Fibroblast of lung (primary cell): ENCODE results near the gene GRIK1. TPM values are rescaled to one million over a fixed set of nuclear protein-coding genes. Genes with fewer than 3 reads are reported as not detected.

Experiments
- DNase-seq, 2 donors: peaks; one replicate each; pipeline versions ENCODE4 v3.0.0 to v3.0.0-alpha.2; 2010; ENCODE audit warnings: low read depth in 2 of 2
- H2AFZ ChIP-seq: 2 replicates; pipeline ENCODE4 v1.5.1; 2012; ENCODE audit warnings: low read length, control low read depth, inconsistent platforms
- H3K27ac ChIP-seq: 2 replicates; pipeline ENCODE4 v1.5.1; 2011; ENCODE audit warnings: low read length, control low read depth; ENCODE audit not compliant: insufficient read depth
- H3K27me3 ChIP-seq: 2 replicates; pipeline ENCODE4 v1.5.1; 2011; ENCODE audit warnings: mild to moderate bottlenecking, low read length; ENCODE audit not compliant: control insufficient read depth, insufficient read depth
- H3K36me3 ChIP-seq: 2 replicates; pipeline ENCODE4 v1.5.1; 2011; ENCODE audit warnings: low read length; ENCODE audit not compliant: control insufficient read depth, insufficient read depth
- H3K4me1 ChIP-seq: 2 replicates; pipeline ENCODE4 v1.5.1; 2011; ENCODE audit warnings: low read length; ENCODE audit not compliant: control insufficient read depth, insufficient read depth; ENCODE audit errors: extremely low read depth
- H3K4me2 ChIP-seq: 2 replicates; pipeline ENCODE4 v1.5.1; 2011; ENCODE audit warnings: low read length, control low read depth; ENCODE audit not compliant: insufficient read depth; ENCODE audit errors: extremely low read depth
- H3K4me3 ChIP-seq, 4 experiments: fragments of 200-600 bp in 1 of 4; sonication (generic) in 1 of 4; replicated peaks in 1 of 4; 2 replicates each; pipeline ENCODE4 v1.5.1; 2011 to 2016; ENCODE audit warnings: low read length in 4 of 4, low read depth in 3 of 4, mild to moderate bottlenecking in 3 of 4, control low read depth in 2 of 4, inconsistent platforms in 1 of 4, mixed read lengths in 1 of 4; ENCODE audit not compliant: insufficient read depth in 1 of 4; ENCODE audit errors: control extremely low read depth in 1 of 4
- H3K79me2 ChIP-seq: 2 replicates; pipeline ENCODE4 v1.5.1; 2012; ENCODE audit warnings: mild to moderate bottlenecking, low read length, inconsistent platforms; ENCODE audit not compliant: control insufficient read depth, insufficient read depth
- H3K9ac ChIP-seq: 2 replicates; pipeline ENCODE4 v1.5.1; 2011; ENCODE audit warnings: mild to moderate bottlenecking, low read length, control low read depth; ENCODE audit not compliant: insufficient read depth
- H3K9me3 ChIP-seq: 2 replicates; pipeline ENCODE4 v1.5.1; 2012; ENCODE audit warnings: low read depth, low read length; ENCODE audit not compliant: control insufficient read depth, insufficient read depth
- H4K20me1 ChIP-seq: 2 replicates; pipeline ENCODE4 v1.5.1; 2011; ENCODE audit warnings: low read length; ENCODE audit not compliant: control insufficient read depth, insufficient read depth; ENCODE audit errors: extremely low read depth
- CTCF ChIP-seq, 2 donors: IDR thresholded peaks in 1 of 2; conservative IDR thresholded peaks in 1 of 2; 1 replicate in 1 of 2; 2 replicates in 1 of 2; pipeline ENCODE4 v1.5.1; 2011 to 2012; ENCODE audit warnings: low read length in 2 of 2, control low read depth in 1 of 2, inconsistent platforms in 1 of 2, low read depth in 1 of 2, mild to moderate bottlenecking in 1 of 2
- EZH2 ChIP-seq: IDR thresholded peaks from 2 replicates; pipeline ENCODE4 v1.5.1; 2012; ENCODE audit warnings: low read length, control low read depth, mild to moderate bottlenecking; ENCODE audit errors: missing control alignments
- polyA plus RNA-seq, 2 donors: library from polyadenylated mRNA; depleted of rRNA in 1 of 2; stranded (reverse) in 1 of 2; unstranded in 1 of 2; fragments of >200 nt; gene quantifications; 2 replicates each; pipeline ENCODE4 v1.2.1, GENCODE V29; 2011 to 2012; ENCODE audit warnings: missing spikeins in 1 of 2
- total RNA-seq: library from RNA; depleted of rRNA; stranded (reverse); fragments of >200 nt; gene quantifications from 2 replicates; pipeline ENCODE4 v1.2.1, GENCODE V29; 2014

The GRIK1 gene
- total and polyA plus RNA-seq, 2 donors (not counting 1 experiment from before 2014, with no cell fraction given): not detected

DNA sequence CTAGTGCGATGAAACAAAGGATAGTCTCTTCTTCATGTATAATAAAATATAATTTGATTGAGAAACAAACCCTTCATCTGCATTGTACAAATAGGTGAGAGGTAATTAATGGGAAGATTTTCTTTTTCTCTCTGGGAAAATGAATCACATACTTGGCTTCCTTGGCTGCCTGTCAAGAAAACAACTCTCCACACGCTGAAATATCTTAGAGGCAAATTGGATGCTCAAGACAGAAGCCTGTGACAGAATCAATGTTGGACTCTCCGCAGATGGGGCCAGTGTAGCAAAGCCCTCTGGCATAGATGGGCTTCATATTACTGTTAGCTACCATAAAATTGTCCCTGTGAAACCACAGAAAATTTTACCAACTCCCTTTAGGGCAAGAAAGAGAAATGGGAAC, 186.6 kb downstream of the GRIK1 start:
- no peak overlapping the region for H3K9ac ChIP-seq
- TF ChIP-seq CTCF (conservative IDR thresholded peaks at IDR 0.05 in 1 of 2, IDR thresholded peaks at IDR 0.05 in 1 of 2; ENCODE audit: low read depth in 1 of 2, low read length in 2 of 2): no peak
- no peak for TF ChIP-seq EZH2
- H3K27ac ChIP-seq: no peak overlapping the region
- no peaks in the 10 kb centered on the region for H3K79me2 ChIP-seq
- no peaks in the 10 kb centered on the region for H4K20me1 ChIP-seq
- no peak overlapping the region for H2AFZ ChIP-seq
- H3K9me3 ChIP-seq: no peaks in the 10 kb centered on the region
- H3K36me3 ChIP-seq: no peaks in the 10 kb centered on the region
- H3K4me1 ChIP-seq: no peaks in the 10 kb centered on the region
- DNase-seq: no peak
- no peak overlapping the region for H3K4me3 ChIP-seq
- no peaks in the 10 kb centered on the region for H3K27me3 ChIP-seq
- H3K4me2 ChIP-seq: no peak overlapping the region

- Histone ChIP-seq H2AFZ (no peak overlapping the region), H3K27me3 (no peaks in the 10 kb centered on the region), H3K9ac (no peak overlapping the region), H4K20me1 (no peaks in the 10 kb centered on the region), H3K36me3 (no peaks in the 10 kb centered on the region), H3K4me1 (no peaks in the 10 kb centered on the region), H3K4me3 (no peak overlapping the region), H3K4me2 (no peak overlapping the region), H3K27ac (no peak overlapping the region), H3K79me2 (no peaks in the 10 kb centered on the region), H3K9me3 (no peaks in the 10 kb centered on the region)
- no peak for DNase-seq
- TF ChIP-seq CTCF (conservative IDR thresholded peaks at IDR 0.05 in 1 of 2, IDR thresholded peaks at IDR 0.05 in 1 of 2; ENCODE audit: low read depth in 1 of 2, low read length in 2 of 2) (no peak), EZH2 (no peak)
Measured at GRCh38 chr21:29751473-29752185, 188.2 kb downstream of the GRIK1 start.

- Histone ChIP-seq H3K9me3 (no peaks in the 10 kb centered on the region), H3K36me3 (no peaks in the 10 kb centered on the region), H3K27ac (no peak overlapping the region), H3K4me3 (no peak overlapping the region), H3K4me2 (no peak overlapping the region), H2AFZ (no peak overlapping the region), H3K9ac (no peak overlapping the region), H4K20me1 (no peaks in the 10 kb centered on the region), H3K4me1 (no peaks in the 10 kb centered on the region), H3K27me3 (no peaks in the 10 kb centered on the region), H3K79me2 (no peaks in the 10 kb centered on the region)
- TF ChIP-seq EZH2: no peak
- TF ChIP-seq CTCF (conservative IDR thresholded peaks at IDR 0.05 in 1 of 2, IDR thresholded peaks at IDR 0.05 in 1 of 2; ENCODE audit: low read depth in 1 of 2, low read length in 2 of 2): no peak
- no peak for DNase-seq
Measured at GRCh38 chr21:29749957-29750356, 189.8 kb downstream of the GRIK1 start.
